SH-SY5Y (cell line): Measurements from ENCODE around the gene MGAT5.

Source experiments
- GATA2 ChIP-seq: IDR thresholded peaks from 2 replicates; pipeline ENCODE4 v1.6.1; 2011; ENCODE audit warnings: mild to moderate bottlenecking, low read depth, low read length
- GATA3 ChIP-seq: IDR thresholded peaks from 2 replicates; pipeline ENCODE4 v1.6.1; 2011; ENCODE audit warnings: low read depth, mild to moderate bottlenecking, low read length, moderate library complexity

DNA sequence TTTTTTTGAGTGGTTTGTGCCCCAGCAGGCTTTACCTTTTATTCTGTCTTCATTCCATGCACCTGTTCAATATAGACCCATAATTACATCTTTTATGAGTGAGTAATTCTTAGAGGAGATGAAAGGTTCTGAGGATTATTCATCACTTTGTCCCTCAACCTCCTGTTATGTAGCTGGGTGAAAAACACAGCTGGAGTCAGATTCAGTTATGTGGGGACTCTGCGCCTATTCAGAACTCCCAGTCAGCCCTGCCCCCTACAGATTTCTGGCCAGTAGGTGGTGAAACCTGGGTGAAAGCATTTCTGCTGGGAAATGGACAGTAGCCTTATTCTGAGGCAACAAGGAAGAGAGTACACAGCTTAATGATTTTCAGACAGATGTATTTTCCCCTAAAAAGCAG lies 107.8 kb downstream of the MGAT5 start:
- TF ChIP-seq GATA2 (no peak), GATA3 (no peak)
